Stomach (tissue), 9 donors: ENCODE results near the gene NT5DC1. TPM values are rescaled to one million over a fixed set of nuclear protein-coding genes. Genes with fewer than 3 reads are reported as not detected.

ENCODE experiments used
- DNase-seq, 2 donors: peaks; one replicate each; pipeline versions ENCODE4 v3.0.0 to v3.0.0-alpha.2; 2013 to 2019
- H3K27ac ChIP-seq, 5 donors: fragments of 200-600 bp in 4 of 5; sonication (generic) in 4 of 5; one replicate each; pipeline ENCODE4 v1.5.1; 2013 to 2019; ENCODE audit warnings: mild to moderate bottlenecking in 1 of 5, moderate library complexity in 1 of 5
- H3K27me3 ChIP-seq, 3 donors: fragments of 200-600 bp; sonication (generic); one replicate each; pipeline ENCODE4 v1.5.1; 2017 to 2019; ENCODE audit warnings: mixed run types in 1 of 3
- H3K36me3 ChIP-seq, 4 donors: fragments of 200-600 bp; sonication (generic); 1 replicate in 3 of 4; 2 replicates in 1 of 4; pipeline ENCODE4 v1.5.1; 2016 to 2019
- H3K4me1 ChIP-seq, 4 donors: fragments of 200-600 bp; sonication (generic); one replicate each; pipeline ENCODE4 v1.5.1; 2016 to 2019
- H3K4me3 ChIP-seq, 4 donors: fragments of 200-600 bp; sonication (generic) in 3 of 4; one replicate each; pipeline ENCODE4 v1.5.1; 2016 to 2019; ENCODE audit warnings: mild to moderate bottlenecking in 1 of 4
- H3K9me3 ChIP-seq, 4 donors: fragments of 200-600 bp; sonication (generic); one replicate each; pipeline ENCODE4 v1.5.1; 2016 to 2019
- EP300 ChIP-seq: sonication (generic); formaldehyde crosslinking; IDR thresholded peaks from one replicate; pipeline ENCODE4 v1.6.1; 2017; ENCODE audit warnings: antibody characterized with exemption
- POLR2A ChIP-seq, 4 donors: fragments of 450-650 bp; IDR thresholded peaks; one replicate each; pipeline ENCODE4 v1.6.1; 2016; ENCODE audit warnings: antibody characterized with exemption in 4 of 4, control low read depth in 2 of 4, mild to moderate bottlenecking in 1 of 4, moderate library complexity in 1 of 4
- POLR2AphosphoS5 ChIP-seq, 3 donors: sonication (generic); formaldehyde crosslinking; IDR thresholded peaks; one replicate each; pipeline ENCODE4 v1.6.1; 2016; ENCODE audit warnings: antibody characterized with exemption in 3 of 3
- WGBS, 5 donors: extraction: QIAGEN DNeasy Blood & Tissue Kit in 3 of 5; methylation state at CpG; one replicate each; pipeline versions ENCODE4 v1.1.5 to v1.1.7; 2013 to 2018; 5-methylcytosine and 5-hydroxymethylcytosine counted together
- intact Hi-C: fragments of 100-400 bp; cut with DNase I; formaldehyde crosslinking; loops from one replicate; pipeline ENCODE4 v1.15.1; 2023; ENCODE audit warnings: low total_unique reads
- polyA plus RNA-seq, 3 donors: library from polyadenylated mRNA; stranded (reverse); fragments of 200-250 nt; gene quantifications; one replicate each; pipeline ENCODE4 v1.2.3, GENCODE V29; 2013
- total RNA-seq, 5 donors: library from RNA; depleted of rRNA; stranded (reverse); fragments of >200 nt; gene quantifications; one replicate each; pipeline versions ENCODE4 v1.1.0 to v1.2.3, GENCODE V29; 2014 to 2016
- TF ChIP-seq, protein P1 (sequence below), 7 experiments: fragments of 450-650 bp in 4 of 7; fragments of 200-600 bp in 3 of 7; sonication (generic) in 3 of 7; IDR thresholded peaks; one replicate each; pipeline ENCODE4 v1.5.1; 2016 to 2019; ENCODE audit warnings: antibody characterized with exemption in 7 of 7, control low read depth in 2 of 7, mild to moderate bottlenecking in 1 of 7
- donor health status: healthy with polysubstance abuse.
- donor health status: Bipolar disorder and iron deficiency.
- donor health status: healthy.

The NT5DC1 gene
- total and polyA plus RNA-seq, 8 donors, result 8.0 to 136 (median 17.4) TPM

DNA sequence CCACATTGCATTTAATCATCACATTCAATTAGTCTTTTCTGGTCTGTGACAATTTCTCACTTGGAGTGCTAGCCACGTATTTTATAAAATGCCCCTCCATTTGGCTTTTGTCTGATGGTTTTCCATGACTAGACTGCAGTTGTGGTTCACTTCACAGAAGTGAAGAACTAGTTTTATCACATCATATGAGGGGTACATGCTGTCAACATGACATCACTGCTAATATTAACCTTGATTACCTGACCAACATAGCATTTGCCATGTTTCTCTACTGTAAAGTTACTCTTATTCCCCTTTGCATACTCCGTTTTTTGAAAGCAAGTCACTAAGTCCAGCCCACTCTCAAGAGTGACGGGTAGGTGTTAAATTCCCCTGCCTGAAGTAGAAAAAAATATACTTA is 73.3 kb downstream of the NT5DC1 start:
- intact Hi-C loops, result no loop called here
- no peak for DNase-seq
- Histone ChIP-seq H3K27ac (no peak overlapping the region), H3K36me3 (peaks cover 0 to 12% (median 0%) of the 10 kb centered on the region in 4 donors), H3K4me1 (peaks cover 0 to 6% (median 0%) of the 10 kb centered on the region in 4 donors), H3K4me3 (no peak overlapping the region), H3K9me3 (peaks cover 0 to 26% (median 6%) of the 10 kb centered on the region in 4 donors), H3K27me3 (no peaks in the 10 kb centered on the region)
- 60 to 65% (median 64%) methylated on average over 3 of the region's 3 CpGs for WGBS, 5 donors
- TF ChIP-seq, protein P1, sequence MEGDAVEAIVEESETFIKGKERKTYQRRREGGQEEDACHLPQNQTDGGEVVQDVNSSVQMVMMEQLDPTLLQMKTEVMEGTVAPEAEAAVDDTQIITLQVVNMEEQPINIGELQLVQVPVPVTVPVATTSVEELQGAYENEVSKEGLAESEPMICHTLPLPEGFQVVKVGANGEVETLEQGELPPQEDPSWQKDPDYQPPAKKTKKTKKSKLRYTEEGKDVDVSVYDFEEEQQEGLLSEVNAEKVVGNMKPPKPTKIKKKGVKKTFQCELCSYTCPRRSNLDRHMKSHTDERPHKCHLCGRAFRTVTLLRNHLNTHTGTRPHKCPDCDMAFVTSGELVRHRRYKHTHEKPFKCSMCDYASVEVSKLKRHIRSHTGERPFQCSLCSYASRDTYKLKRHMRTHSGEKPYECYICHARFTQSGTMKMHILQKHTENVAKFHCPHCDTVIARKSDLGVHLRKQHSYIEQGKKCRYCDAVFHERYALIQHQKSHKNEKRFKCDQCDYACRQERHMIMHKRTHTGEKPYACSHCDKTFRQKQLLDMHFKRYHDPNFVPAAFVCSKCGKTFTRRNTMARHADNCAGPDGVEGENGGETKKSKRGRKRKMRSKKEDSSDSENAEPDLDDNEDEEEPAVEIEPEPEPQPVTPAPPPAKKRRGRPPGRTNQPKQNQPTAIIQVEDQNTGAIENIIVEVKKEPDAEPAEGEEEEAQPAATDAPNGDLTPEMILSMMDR (IDR thresholded peaks at IDR 0.05), result no peak
- TF ChIP-seq POLR2A (IDR thresholded peaks at IDR 0.05) (no peak), EP300 (no peak)

DNA sequence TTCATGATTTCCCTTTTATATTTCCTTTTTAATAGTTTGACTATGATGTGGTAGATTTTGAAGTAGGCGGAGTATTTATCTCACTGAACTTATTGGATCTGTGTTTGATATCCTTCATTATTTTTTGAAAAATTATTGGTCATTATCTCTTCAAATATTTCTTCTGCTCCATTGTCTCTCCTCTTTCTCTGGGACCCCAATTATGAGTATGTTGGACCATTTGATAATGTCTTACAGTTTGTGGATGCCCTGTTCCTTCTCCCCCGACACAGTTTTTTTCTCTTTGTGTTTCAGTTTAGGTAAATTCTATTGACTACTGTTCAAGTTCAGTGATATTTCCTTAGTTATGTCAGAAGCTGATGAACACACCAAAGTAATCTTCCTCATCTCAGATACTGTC is 74.7 kb downstream of the NT5DC1 start:
- 96 to 100% (median 97%) methylated on average over 2 of the region's 2 CpGs for WGBS, 5 donors
- H3K4me3 ChIP-seq, result no peak overlapping the region
- H3K27me3 ChIP-seq, result no peaks in the 10 kb centered on the region
- TF ChIP-seq EP300 (no peak), POLR2AphosphoS5 (IDR thresholded peaks at IDR 0.05) (no peak)
- DNase-seq, result no peak
- intact Hi-C loops, result no loop called here
- peaks cover 0 to 5% (median 0%) of the 10 kb centered on the region in 4 donors for H3K4me1 ChIP-seq
- H3K9me3 ChIP-seq, result peaks cover 0 to 26% (median 6%) of the 10 kb centered on the region in 4 donors
- peaks cover 0 to 12% (median 0%) of the 10 kb centered on the region in 4 donors for H3K36me3 ChIP-seq
- no peak overlapping the region for H3K27ac ChIP-seq

DNA sequence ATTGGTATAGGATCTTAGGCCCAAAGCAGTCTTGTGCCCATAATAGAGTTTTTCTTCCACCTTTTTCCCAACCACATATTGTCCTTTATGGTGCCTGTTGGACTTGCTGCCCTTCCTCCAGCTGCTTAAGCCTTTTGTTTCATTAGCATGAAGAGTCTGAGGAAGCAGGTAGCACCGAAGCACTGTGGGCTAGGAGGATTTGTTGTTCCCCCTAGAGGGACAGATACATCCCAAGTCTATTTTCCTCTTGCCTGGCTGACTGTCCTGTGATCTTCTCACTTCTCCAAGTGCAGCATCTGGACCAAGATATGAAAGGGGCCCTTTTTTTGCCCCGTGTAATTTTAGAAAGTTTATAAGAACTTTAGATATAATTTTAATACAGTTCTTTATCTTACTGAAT is 75.9 kb downstream of the NT5DC1 start:
- 68 to 87% (median 82%) methylated on average over 2 of the region's 2 CpGs for WGBS, 5 donors

DNA sequence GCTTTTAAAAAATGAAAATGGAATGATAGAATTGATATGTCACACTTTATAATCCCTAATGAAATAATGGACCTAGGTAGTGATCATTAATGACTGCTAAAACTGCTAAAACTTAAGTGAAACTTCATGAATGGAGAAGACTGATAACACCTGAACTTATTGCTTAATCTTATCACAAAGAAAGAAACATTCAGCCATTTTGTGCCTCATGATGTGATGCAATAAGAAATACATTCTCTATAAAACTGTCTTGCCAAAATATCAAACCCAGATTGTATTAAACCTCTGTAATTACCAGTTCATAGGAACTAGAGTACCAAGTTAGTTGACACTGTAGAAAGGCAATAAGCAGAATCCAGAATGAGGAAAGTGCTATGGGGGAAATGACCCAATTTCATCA is 79.7 kb downstream of the NT5DC1 start:
- H3K4me3 ChIP-seq, result no peak overlapping the region
- H3K9me3 ChIP-seq, result peaks cover 0 to 10% (median 4%) of the 10 kb centered on the region in 4 donors
- no peak for DNase-seq
- H3K27ac ChIP-seq, result no peak overlapping the region
- H3K27me3 ChIP-seq, result no peaks in the 10 kb centered on the region
- no peaks in the 10 kb centered on the region for H3K4me1 ChIP-seq
- intact Hi-C loops, result no loop called here
- H3K36me3 ChIP-seq, result no peaks in the 10 kb centered on the region
- TF ChIP-seq, protein P1 (IDR thresholded peaks at IDR 0.05), result no peak
- TF ChIP-seq EP300 (no peak), POLR2A (IDR thresholded peaks at IDR 0.05) (no peak), POLR2AphosphoS5 (IDR thresholded peaks at IDR 0.05) (no peak)

More for the DNA sequence above, 75.9 kb downstream of the NT5DC1 start:
- intact Hi-C loops, result no loop called here
- TF ChIP-seq, protein P1 (IDR thresholded peaks at IDR 0.05), result no peak
- TF ChIP-seq POLR2A (IDR thresholded peaks at IDR 0.05), result no peak
- TF ChIP-seq POLR2AphosphoS5 (IDR thresholded peaks at IDR 0.05), result no peak
- no peak for TF ChIP-seq EP300
- DNase-seq, result no peak
- Histone ChIP-seq H3K4me3 (no peak overlapping the region), H3K4me1 (no peaks in the 10 kb centered on the region), H3K27me3 (no peaks in the 10 kb centered on the region), H3K36me3 (peaks cover 0 to 12% (median 0%) of the 10 kb centered on the region in 4 donors), H3K27ac (no peak overlapping the region), H3K9me3 (peaks cover 0 to 26% (median 6%) of the 10 kb centered on the region in 4 donors)

DNA sequence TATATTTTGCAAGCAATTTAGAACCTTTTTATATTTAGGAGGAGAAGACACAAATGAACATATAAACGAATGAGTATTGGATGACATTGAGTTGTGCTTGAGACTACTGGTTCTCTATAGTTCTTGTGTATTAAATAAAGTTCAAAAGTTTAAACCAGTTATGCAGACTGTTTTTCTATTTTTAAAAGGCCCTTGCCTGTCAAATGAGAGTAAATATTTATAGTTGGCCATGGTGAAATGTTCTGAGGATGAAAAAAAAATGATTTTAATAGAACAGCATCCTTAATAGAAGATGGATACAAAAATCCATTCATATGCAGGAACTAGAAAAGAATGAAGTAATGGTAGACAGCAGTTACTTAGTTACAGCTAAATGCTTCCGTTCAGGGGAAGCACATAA is 88.8 kb downstream of the NT5DC1 start:
- 58 to 72% (median 69%) methylated on average over 2 of the region's 2 CpGs for WGBS, 5 donors

More for the DNA sequence above, 88.8 kb downstream of the NT5DC1 start:
- Histone ChIP-seq H3K27ac (no peak overlapping the region), H3K4me1 (peaks cover 0 to 13% (median 5%) of the 10 kb centered on the region in 4 donors), H3K9me3 (no peaks in the 10 kb centered on the region), H3K4me3 (no peak overlapping the region), H3K27me3 (no peaks in the 10 kb centered on the region), H3K36me3 (peaks cover 0 to 4% (median 0%) of the 10 kb centered on the region in 4 donors)
- intact Hi-C loops, result no loop called here
- TF ChIP-seq, protein P1 (IDR thresholded peaks at IDR 0.05), result no peak
- TF ChIP-seq EP300, result no peak
- DNase-seq, result no peak
